ENCODE results near the gene MINDY1. TPM values are rescaled to one million over a fixed set of nuclear protein-coding genes. Genes with fewer than 3 reads are reported as not detected.

MINDY1 gene
- total RNA-seq, 1 experiment from 2014 or later: 6.8 TPM

GRCh38 chr1:151009206-151009587 is 2.5 kb upstream of the MINDY1 start:
- Histone ChIP-seq H2BK15ac (ENCODE audit: low read depth, low read length) (no peak overlapping the region), H2AK5ac (ENCODE audit: insufficient read length, low read length) (no peak overlapping the region), H3K23ac (ENCODE audit: insufficient read length, low read depth, low read length) (no peak overlapping the region), H3K9me3 (ENCODE audit: control insufficient read depth, low read depth, low read length) (no peaks in the 10 kb centered on the region), H4K5ac (ENCODE audit: insufficient read length, low read depth, low read length) (no peak overlapping the region), H4K8ac (replicated peaks; ENCODE audit: insufficient read length, low read depth, low read length) (no peak overlapping the region), H3K79me1 (ENCODE audit: insufficient read depth, low read depth, low read length, poor library complexity, severe bottlenecking) (no peaks in the 10 kb centered on the region), H2BK120ac (ENCODE audit: low read depth, low read length, poor library complexity, severe bottlenecking) (no peak overlapping the region), H3K14ac (ENCODE audit: insufficient read depth, low read length) (no peak overlapping the region), H3K23me2 (ENCODE audit: insufficient read length, low read depth, low read length, poor library complexity, severe bottlenecking) (peaks cover 13% of the 10 kb centered on the region), H3K4me1 (ENCODE audit: insufficient read depth, low read length) (peaks cover 5% of the 10 kb centered on the region; the same call in 1 of the 2 replicates), H3K56ac (ENCODE audit: insufficient read length, low read depth, low read length) (no peak overlapping the region), H3K4me2 (ENCODE audit: insufficient read depth, insufficient read length, low read length) (peak overlapping the region; percentile 77), H2BK20ac (ENCODE audit: low read depth, low read length, poor library complexity, severe bottlenecking) (no peak overlapping the region), H3K9ac (ENCODE audit: extremely low read depth, insufficient read length, low read length) (peak overlapping the region; percentile 42), H3T11ph (ENCODE audit: low read length) (no peak overlapping the region), H2BK12ac (ENCODE audit: insufficient read length, low read depth, low read length) (no peak overlapping the region), H4K20me1 (ENCODE audit: control insufficient read depth, insufficient read depth, insufficient read length) (no peaks in the 10 kb centered on the region), H3K27ac (ENCODE audit: insufficient read length, low read depth, low read length) (no peak overlapping the region), H3K18ac (ENCODE audit: insufficient read length, low read depth, low read length) (no peak overlapping the region), H3K79me2 (ENCODE audit: insufficient read depth, low read length) (no peaks in the 10 kb centered on the region; the same call in 1 of the 2 replicates), H4K91ac (ENCODE audit: insufficient read length, low read depth, low read length) (no peak overlapping the region), H2AFZ (ENCODE audit: low read length) (no peak overlapping the region), H2BK5ac (ENCODE audit: insufficient read length, low read length) (no peak overlapping the region), H3K27me3 (ENCODE audit: insufficient read depth, low read length) (no peaks in the 10 kb centered on the region), H3K4ac (ENCODE audit: low read depth, low read length) (no peak overlapping the region)
- H3K27ac Mint-ChIP-seq: peak overlapping the region in 1 of 3 experiments; percentile 94; a peak in 2 of 7 replicates
- no peak for TF ChIP-seq CTCF (conservative IDR thresholded peaks at IDR 0.05)
- WGBS (ENCODE audit: extremely low coverage, insufficient read length, low lambda C conversion rate): no CpG with 5 or more reads among the region's 3 CpGs
- H3K36me3 Mint-ChIP-seq (ENCODE audit: insufficient read depth in 1 of 3, low read depth in 3 of 3): no peaks in the 10 kb centered on the region
- no peak for DNase-seq
- H3K4me1 Mint-ChIP-seq: peaks cover 35 to 41% of the 10 kb centered on the region in 2 experiments
- H3K9me3 Mint-ChIP-seq: no peaks in the 10 kb centered on the region; a peak in 2 of 5 replicates
- H3K4me3 Mint-ChIP-seq: peak overlapping the region; percentile 97 to 99
- no peaks in the 10 kb centered on the region; the same call in 1 of the 2 replicates for H3K27me3 Mint-ChIP-seq (ENCODE audit: low read depth)
